GM20000 (cell line): ENCODE results near the gene AIFM1.

ENCODE experiments used
- DNase-seq: peaks from one replicate; pipeline ENCODE4 v3.0.0; 2012; ENCODE audit warnings: low spot score
- TF ChIP-seq, protein P1 (sequence below): IDR thresholded peaks from 2 replicates; pipeline ENCODE4 v1.5.1; 2012; ENCODE audit warnings: mild to moderate bottlenecking, control low read depth; ENCODE audit errors: extremely low read depth, missing control alignments

Gene AIFM1

DNA sequence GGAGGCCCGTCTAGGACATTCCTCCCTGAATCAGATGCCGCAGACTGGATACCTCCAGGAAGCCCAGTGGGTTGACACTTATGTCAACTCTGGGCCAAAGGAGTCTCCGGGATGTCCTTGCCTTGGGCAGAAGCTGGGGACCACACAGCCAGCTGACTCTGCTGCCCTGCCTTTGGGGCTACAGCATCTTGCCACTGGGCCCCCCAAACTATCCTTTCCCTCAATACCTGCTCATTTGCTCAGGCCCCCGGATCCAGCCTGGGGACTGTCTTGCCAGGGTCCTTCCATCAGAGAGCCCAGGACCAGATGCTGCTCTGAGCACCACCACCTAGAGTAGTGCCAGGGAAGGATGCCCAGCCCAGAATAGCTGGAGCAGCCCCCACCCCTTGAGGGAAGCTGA, 25.2 kb upstream of the AIFM1 start:
- TF ChIP-seq, protein P1, sequence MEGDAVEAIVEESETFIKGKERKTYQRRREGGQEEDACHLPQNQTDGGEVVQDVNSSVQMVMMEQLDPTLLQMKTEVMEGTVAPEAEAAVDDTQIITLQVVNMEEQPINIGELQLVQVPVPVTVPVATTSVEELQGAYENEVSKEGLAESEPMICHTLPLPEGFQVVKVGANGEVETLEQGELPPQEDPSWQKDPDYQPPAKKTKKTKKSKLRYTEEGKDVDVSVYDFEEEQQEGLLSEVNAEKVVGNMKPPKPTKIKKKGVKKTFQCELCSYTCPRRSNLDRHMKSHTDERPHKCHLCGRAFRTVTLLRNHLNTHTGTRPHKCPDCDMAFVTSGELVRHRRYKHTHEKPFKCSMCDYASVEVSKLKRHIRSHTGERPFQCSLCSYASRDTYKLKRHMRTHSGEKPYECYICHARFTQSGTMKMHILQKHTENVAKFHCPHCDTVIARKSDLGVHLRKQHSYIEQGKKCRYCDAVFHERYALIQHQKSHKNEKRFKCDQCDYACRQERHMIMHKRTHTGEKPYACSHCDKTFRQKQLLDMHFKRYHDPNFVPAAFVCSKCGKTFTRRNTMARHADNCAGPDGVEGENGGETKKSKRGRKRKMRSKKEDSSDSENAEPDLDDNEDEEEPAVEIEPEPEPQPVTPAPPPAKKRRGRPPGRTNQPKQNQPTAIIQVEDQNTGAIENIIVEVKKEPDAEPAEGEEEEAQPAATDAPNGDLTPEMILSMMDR, result no peak
- no peak for DNase-seq

DNA sequence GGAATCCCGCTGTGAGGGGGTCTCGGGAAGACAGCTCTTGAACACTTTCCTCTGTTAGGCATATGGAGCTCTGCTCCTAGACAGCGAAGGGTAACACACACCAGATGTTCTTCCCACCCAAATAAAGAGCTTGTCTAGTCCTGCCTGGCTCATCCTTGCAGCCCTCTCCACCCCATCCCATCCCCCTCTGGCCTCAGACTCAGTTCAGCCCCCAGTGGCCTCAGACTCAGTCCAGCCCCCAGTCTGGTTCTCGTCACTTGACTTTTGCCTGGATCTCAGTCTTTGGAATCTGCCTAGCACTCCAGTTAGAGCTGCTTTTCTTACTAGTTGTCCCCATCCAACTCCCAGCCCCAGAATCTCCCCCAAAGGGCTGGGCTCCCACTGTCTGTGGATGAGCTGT, 21.0 kb upstream of the AIFM1 start:
- no peak for DNase-seq
- TF ChIP-seq, protein P1, result no peak

DNA sequence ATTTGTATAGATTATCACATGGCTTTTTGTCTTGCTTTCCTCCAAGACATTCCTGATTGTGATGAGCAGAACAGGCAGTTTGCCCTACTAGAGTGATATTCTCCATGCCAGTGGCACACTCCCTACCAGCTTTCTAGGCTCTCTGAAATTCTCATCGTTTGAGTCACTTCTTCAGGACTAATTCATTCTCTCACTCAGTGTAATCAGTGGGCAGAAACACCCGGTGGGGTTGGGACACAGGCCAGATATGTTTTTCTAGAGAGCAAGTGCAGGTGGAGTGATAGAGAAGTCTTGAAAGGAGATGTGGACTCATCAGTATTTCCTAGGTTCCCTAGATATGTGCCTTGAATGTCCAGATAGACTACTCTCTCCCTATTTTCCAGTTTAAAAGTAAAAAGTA, 19.2 kb upstream of the AIFM1 start:
- TF ChIP-seq, protein P1, result no peak
- DNase-seq, result no peak

DNA sequence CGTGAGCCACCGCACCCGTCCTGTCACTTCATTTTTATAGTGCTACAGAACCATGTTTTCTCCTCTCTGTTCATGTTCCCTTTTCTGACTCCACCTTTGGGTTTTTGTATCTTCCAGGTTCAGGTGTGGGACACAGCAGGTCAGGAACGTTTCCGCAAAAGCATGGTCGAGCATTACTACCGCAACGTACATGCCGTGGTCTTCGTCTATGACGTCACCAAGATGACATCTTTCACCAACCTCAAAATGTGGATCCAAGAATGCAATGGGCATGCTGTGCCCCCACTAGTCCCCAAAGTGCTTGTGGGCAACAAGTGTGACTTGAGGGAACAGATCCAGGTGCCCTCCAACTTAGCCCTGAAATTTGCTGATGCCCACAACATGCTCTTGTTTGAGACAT, 18.5 kb upstream of the AIFM1 start:
- TF ChIP-seq, protein P1, result no peak
- no peak for DNase-seq

DNA sequence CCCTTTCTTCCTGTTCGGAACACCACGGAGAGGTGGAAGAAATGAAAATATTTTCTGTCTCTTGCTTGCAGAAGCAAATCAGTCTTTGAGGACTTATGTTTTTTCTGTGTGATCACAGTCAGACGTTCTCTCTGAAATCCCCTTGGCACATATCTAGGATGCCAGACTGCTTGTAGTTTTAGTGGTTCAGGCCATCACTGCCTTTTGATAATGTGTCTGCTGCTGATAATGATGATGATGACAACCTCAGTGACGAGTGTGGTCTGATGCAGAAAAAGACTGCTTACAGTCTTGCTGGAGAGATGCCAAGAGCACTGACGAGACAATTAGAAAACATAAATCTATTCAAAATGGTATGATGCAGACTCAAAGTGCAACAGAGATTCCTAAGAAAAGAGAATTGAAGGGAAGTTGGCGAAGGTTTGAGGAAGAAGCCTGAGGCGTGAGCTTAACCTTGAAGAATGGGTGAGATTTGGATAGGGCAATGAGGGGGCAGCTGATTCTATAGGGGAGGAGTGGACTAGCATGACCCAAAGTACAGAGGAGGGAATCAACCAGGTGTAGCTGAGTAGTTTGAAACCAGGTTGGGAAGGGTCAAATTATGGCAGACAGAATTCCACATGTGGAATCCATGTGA, 14.1 kb upstream of the AIFM1 start:
- TF ChIP-seq, protein P1, result no peak
- no peak for DNase-seq

DNA sequence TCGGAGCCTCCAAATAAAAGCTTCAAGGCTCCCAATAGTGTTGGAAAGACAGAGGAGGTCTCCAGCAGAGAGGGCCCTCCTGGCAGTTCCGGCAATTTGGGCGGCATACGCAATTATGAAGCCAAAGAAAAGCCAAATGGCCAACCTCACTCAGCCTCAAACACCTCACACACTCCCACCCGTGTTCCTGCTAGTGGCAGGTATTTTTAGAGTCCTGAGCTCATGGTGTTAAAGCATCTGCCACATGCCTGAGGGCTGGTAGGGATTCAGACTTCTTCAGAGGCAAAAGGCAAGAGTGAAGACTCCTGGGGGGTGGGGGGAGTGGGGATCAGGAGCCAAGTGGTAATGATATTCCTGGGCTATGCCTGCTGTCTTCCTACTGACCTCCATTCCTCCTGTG, 13.5 kb upstream of the AIFM1 start:
- TF ChIP-seq, protein P1, result no peak
- DNase-seq, result no peak

DNA sequence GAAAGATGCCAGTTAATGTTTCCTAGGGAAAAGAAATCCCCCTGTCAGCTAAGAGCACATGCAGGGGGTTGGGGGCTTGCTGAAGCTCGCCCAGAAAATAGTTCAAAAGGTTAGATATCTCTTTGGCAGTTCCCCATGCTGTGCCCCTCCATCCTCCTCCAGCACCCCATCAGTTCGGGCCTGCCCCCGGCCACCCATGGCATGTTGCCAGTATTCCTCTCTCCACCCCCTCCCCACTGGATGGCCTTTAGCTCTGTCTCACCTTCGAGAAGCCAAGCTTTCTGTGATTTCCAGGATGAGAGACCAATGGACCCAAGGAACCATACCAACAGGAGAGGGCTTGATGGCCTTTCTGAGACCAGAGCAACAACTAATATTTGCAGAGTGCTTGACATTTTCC, 11.3 kb upstream of the AIFM1 start:
- DNase-seq, result no peak
- TF ChIP-seq, protein P1, result no peak
